GM21367 (cell line): ENCODE results near the gene FAF1.
"Not testable (repeated sequence)": the region's sequence is repeated elsewhere in the genome, so short reads cannot be mapped to it uniquely, and the experiment has no call there.

Experiments
- ATAC-seq: cut with Tn5 transposase; IDR thresholded peaks from one replicate; pipeline ENCODE4 v1.9.1; 2021; ENCODE audit not compliant: unreplicated experiment

FAF1 gene

DNA sequence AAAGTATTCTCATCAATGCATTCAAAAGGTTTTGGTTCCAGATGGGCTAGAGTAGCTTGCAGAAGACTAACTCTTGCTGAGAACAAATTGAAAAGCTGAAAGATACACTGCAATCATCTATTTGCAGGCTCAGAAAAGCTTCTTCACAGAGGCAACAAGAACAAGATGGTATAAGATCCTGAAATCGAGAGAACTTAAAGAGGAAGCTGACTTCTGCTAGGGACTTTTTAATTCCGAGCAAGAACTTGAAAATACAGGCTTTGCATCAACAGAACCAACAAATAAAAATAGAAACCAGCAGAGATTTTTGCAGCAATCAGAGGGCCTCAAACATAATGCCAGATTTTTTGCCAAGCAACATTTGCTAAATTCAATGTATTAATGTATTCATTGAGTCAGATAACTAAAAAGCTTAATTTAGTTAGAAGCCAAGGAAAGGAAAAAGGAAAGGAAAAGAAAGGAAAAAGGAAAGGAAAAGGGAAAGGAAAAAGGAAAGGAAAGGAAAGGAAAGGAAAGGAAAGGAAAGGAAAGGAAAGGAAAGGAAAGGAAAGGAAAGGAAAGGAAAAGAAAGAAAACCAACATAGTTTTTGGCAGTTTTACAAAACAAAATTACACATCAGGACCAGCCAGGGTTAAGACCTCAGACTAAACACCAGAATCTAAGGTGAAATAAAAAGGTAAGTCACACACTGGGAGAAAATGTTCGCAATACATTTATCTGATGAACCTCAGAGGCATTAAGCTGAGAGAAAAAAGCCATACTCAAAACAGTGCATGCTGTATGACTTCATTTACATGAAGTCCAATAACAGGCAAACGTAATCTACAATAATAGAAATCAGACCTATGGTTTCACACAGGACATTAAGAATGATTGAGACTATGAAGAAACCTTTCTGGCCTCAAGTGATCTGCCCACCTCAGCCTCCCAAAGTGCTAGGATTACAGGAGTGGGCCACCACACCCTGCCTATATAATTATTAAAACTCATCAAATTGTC is 42.6 kb downstream of the FAF1 start:
- no peak for ATAC-seq

DNA sequence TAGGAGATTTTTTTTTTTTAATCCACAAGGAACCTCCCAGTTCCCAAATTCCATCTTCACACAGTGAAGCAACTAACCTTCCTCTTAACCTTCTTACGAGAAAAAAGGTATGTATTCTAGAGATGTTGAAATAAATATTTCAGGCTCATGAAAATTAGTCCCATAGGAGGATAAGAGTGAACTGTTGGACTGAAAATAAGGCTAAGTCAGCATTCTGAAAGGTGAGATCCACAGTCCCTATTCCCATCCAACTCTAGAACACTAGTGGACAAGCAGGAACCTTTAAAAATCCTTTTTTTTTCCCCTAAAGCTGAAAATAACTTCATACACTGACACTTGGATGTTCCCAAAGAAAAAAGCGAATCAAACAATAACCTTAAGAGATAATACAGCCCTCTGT is 44.4 kb downstream of the FAF1 start:
- no peak for ATAC-seq

DNA sequence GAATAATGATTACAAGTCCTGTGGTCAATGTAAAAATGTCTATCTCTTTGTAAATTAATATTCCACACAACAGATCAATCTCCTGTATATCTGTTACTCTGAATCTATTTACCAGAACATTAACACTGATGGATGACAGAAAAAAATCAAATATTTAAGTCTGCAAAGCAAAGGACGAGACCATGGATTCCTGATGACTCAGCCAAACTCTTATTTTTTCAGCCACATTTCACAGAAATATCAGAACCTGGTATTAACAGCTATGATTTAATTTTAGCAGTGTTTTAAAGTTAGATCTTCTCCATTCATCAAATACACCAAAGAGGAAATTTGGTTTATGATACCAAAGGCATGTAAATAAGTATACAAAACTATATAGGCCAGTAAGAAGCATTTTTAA is 46.1 kb downstream of the FAF1 start:
- no peak for ATAC-seq

DNA sequence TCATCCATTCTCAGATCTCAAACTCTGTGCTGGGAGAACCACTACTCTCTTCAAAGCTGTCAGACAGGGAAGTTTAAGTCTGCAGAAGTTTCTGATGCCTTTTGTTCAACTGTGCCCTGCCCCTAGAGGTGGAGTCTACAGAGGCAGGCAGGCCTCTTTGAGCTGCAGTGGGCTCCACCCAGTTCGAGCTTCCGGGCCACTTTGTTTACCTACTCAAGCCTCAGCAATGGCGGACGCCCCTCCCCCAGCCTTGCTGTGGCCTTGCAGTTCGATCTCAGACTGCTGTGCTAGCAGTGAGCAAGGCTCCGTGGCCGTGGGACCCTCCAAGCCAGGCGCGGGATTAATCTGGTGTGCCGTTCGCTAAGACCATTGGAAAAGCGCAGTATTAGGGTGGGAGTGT is 49.7 kb downstream of the FAF1 start:
- not testable (repeated sequence) for ATAC-seq

DNA sequence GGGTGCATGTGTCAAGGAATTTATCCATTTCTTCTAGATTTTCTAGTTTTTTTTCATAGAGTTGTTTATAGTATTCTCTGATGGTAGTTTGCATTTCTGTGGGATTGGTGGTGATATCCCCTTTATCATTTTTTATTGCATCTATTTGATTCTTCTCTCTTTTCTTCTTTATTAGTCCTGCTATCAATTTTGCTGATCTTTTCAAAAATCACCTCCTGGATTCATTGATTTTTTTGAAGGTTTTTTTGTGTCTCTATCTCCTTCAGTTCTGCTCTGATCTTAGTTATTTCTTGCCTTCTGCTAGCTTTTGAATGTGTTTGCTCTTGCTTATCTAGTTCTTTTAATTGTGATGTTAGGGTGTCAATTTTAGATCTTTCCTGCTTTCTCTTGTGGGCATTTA is 52.5 kb downstream of the FAF1 start:
- not testable (repeated sequence) for ATAC-seq

DNA sequence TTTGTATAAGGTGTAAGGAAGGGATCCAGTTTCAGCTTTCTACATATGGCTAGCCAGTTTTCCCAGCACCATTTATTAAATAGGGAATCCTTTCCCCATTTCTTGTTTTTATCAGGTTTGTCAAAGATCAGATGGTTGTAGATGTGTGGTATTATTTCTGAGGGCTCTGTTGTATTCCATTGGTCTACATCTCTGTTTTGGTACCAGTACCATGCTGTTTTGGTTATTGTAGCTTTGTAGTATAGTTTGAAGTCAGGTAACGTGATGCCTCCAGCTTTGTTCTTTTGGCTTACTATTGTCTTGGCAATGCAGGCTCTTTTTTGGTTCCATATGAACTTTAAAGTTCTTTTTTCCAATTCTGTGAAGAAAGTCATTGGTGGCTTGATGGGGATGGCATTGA is 54.0 kb downstream of the FAF1 start:
- not testable (repeated sequence) for ATAC-seq

DNA sequence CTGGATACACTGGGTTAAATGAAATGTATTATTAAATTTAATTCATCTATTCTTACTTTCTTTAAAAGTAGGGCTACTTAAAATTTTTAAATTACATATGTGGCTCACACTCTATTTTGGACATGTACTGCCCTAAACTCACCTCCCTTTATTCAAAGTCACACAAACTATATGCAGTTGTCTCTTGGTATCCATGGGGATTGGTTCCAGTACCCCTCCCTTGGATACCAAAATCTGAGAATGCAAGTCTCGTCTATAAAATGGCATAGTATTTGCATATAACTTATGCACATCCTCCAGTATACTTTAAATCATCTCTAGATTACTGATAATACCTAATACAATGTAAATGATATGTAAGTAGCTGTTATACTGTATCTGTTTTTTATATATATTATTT is 57.6 kb downstream of the FAF1 start:
- no peak for ATAC-seq

DNA sequence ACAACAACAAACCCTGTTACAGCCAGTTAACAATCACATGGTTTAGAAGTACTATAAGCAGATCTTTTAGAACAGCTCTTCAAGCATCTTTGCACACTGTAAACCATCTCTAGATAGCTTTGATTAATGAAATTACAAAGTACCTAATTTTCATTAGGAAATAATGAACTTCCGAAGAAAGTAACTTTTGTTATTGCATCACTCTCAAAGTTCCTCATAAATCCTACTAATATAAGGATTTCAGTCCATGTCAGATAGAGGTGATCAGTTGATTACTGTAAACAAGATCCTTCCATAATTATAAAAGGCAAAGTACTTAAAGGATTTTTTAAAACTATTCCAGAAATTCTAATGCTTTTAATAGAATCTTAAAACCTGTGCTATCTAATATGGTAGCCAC is 58.2 kb downstream of the FAF1 start:
- no peak for ATAC-seq

DNA sequence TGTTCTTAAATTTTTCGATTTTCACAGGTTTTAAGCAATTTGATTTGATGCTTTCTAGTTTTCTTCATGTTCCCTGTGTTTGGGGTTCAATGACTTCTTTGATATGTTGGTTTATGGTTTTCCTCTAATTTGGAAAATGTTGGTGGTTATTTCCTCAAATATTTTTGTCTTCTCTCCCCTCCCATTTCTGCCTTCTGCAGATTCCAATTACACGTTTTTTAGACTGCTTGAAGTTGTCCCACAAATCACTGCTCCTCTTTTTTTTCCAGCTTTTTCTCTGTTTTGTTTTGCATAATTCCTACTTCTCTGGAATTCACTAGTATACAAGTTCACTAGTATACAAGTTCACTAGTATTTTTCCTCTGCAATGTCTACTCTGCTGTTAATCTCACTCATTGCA is 61.3 kb downstream of the FAF1 start:
- no peak for ATAC-seq

DNA sequence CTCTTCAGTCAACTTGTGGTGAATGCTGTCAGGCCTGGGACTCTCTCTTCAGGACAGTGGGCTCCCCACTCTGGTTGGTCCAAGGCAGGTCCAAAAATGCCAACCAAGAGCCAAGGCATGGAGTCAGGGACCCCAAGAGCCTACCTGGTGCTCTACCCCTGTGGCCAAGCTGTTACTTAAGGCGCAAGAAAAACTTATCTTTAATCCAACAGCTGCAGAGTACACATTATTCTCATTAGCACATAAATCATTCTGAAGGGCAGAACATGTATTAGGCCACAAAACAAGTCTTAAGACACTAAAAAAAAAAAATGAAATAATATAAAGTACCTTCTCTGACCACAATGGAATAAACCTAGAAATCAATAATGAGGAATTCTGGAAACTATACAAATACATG is 65.7 kb downstream of the FAF1 start:
- no peak for ATAC-seq

DNA sequence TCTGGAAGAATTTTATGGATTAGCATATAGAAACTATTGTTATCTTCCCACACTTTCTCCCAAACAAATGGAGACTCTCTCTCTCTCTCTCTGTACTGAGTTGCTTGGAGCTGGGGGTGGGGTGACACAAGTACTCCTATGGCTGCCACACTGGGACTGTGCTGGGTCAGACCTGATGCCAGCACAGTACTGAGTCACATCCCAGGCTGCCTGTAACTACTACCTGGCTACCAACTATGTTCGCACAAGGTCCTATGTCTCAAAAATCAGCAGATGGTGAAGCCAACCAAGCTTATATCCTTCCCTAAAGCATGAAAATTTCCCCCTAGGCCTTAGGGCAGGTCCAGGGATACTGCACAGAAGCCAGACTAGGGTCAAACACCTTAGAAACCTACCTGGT is 66.6 kb downstream of the FAF1 start:
- ATAC-seq, result no peak

DNA sequence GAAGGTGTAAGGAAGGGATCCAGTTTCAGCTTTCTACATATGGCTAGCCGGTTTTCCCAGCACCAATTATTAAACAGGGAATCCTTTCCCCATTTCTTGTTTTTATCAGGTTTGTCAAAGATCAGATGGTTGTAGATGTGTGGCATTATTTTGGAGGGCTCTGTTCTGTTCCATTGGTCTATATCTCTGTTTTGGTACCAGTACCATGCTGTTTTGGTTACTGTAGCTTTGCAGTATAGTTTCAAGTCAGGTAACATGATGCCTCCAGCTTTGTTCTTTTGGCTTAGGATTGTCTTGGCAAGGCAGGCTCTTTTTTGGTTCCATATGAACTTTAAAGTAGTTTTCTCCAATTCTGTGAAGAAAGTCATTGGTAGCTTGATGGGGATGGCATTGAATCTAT is 72.5 kb downstream of the FAF1 start:
- ATAC-seq, result not testable (repeated sequence)

DNA sequence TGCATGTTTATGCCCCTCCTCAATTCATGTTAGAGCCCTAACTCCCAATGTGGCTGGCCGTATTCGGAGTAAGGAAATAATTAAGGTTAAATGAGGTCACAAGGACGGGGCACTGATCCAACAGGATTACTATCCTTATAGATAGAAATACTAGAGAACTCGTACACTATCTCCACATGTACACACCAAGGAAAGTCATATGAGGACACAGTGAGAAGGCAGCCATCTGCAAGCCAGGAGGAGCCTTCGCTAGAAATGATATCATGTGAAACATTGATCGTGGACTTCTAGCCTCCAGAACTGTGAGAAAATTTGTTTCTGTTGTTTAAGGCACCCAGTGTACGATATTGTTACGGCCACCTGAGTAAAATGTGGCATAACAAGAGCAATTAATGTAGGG is 79.7 kb downstream of the FAF1 start:
- no peak for ATAC-seq

DNA sequence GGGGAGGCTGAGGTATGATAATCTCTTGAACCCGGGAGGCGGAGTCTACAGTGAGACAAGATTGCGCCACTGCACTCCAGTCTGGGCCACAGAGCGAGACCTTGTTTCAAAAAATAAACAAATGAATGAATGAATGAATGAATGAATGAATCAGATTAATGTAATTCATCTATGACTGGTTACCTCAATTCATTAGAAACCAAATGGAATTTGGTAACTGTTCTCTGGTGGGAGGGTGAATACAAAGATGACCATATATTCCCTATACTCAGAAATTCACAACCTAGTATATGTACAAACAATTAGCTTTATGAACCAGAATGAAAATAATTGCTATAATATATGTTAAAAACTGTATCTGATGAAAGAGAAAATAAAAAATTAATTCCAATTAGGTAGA is 80.9 kb downstream of the FAF1 start:
- no peak for ATAC-seq

DNA sequence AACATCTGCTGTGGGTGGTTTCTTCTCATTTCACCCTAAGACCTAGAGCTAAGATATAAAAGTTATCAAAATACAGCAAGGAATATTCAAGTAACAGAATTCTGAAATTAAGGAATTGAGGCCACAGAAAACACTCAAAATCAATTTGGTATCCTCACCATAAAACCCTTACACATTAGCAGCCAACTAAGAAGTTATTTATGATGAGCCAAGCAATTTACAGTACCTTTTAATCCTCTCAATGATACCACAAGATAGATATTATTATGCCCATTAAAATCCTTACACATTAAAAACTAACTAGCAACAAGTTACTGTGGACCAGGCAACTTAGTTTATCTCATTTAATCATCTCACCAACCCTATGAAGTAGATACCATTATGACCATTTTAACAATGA is 81.6 kb downstream of the FAF1 start:
- ATAC-seq, result no peak

DNA sequence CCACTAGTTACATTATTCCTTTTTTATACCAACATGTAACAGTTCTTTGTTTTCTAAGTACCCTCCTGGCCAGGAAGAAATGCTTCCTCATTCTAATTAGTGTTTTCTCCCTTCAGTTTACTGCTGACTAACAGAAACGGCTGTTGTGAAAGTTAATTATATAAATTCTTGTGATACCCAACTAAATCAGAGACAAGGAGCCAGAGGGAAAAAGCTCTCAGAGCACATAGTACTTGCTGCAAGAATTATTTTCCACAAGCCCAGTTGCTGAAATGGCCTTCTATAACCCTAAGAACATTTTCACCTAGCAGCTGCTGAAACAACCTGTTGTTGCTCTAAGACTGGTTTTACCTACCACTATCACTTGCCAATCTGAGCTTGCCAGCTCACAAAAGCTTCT is 82.4 kb downstream of the FAF1 start:
- no peak for ATAC-seq

DNA sequence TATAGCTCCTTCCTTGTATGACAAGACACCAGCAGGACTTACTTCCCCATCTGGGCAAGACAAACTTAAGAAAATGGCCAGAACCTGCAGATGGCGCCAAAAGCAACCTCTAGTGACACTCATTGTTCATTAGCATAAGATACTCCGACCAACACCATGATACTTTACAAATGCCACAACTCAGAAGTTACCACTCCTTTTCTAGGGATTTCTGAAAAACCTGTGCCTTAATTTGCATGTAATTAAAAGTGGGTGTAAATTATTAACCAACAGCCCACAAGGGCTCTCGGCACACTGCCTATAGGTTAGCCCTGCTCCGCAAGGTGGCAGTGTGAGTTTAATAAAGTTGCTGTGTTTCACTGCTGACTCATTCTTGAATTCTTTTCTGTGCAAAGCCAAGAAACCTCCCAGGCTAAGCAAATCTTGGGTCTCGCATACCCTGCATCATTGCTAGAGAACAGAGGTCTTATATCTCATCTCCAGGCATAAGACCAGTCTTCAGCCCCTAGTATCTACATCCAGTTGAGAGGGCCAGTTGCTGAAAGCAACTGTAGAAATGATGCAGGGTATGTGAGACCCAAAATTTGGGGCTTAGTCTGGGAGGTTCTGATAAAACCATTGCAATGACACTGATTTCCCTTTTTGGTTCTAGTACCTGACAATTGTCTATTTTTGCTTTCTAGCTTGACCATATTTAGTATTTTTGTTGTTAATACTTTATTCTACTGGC is 86.4 kb downstream of the FAF1 start:
- ATAC-seq, result peak; percentile 91

DNA sequence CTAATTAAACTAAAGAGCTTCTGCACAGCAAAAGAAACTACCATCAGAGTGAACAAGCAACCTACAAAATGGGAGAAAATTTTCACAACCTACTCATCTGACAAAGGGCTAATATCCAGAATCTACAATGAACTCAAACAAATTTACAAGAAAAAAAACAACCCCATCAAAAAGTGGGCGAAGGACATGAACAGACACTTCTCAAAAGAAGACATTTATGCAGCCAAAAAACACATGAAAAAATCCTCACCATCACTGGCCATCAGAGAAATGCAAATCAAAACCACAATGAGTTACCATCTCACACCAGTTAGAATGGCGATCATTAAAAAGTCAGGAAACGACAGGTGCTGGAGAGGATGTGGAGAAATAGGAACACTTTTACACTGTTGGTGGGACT is 95.2 kb downstream of the FAF1 start:
- not testable (repeated sequence) for ATAC-seq

DNA sequence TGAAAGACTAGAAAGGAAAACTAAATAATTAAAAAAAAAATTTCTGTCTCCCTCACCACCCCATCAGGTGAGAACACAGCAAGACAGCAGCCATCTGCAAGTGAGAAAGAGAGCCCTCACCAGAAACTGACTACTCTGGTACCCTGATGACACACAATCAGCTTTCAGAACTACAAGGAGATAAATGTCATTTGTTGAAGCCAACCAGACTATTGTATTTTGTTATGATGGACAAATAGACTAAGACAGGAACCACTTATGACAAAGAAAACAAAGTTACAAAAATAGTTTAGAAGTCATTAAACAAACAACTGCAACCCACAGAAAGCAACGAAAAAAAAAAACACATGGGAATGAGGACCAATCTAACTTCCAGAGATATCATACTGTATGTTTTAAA is 98.3 kb downstream of the FAF1 start:
- no peak for ATAC-seq

DNA sequence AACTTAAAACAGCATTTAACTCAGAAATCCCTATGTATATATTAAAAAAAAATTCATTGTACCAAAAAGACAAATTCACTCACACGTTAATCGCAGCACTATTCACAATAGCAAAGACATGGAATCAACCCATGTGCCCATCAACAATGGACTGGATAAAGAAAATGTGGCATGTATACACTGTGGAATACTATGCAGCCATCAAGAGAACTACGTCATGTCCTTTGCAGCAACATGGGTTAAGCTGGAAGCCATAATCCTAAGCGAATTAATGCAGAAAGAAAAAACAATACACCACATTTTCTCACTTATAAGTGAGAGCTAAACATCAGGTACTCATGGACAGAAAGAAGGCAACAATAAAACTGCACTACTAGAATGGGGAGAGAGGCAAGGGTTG is 99.4 kb downstream of the FAF1 start:
- ATAC-seq, result no peak

DNA sequence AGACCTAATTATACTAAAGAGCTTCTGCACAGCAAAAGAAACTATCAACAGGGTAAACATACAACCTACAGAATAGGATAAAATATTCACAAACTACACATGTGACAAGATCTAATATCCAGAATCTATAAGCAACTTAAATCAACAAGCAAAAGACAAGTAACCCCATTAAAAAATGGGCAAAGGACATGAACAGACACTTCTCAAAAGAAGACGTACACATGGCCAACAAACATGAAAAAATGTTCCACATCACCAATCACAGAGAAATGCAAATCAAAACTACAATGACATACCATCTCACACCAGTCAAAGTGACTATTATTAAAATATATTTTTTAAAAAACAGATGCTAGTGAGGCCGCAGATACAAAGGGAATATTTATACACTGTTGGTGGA is 99.8 kb downstream of the FAF1 start:
- ATAC-seq, result no peak

DNA sequence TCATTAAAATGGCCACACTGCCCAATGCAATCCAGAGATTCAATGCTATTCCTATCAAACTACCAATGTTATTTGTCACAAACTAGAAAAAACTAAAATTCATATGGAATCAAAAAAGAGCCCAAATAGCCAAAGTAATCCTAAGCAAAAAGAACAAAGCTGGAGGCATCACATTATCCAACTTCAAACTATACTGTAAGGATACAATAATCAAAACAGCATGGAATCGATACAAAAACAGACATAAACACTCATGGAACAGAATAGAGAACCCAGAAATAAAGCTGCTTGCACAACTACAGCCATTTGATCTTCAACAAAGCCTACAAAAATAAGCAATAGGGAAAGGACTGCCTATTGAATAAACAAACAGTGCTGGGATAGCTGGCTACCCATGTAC is 100.4 kb downstream of the FAF1 start:
- no peak for ATAC-seq
